K562 (cell line): Measurements from ENCODE around the gene ANKH. TPM values are rescaled to one million over a fixed set of nuclear protein-coding genes. Genes with fewer than 3 reads are reported as not detected.
A peak's percentile ranks its signal among the peaks of the same experiment; 100 is the strongest.

Source experiments
- CREB1 ChIP-seq, 2 experiments: sonication (generic) in 1 of 2; formaldehyde crosslinking in 1 of 2; IDR thresholded peaks; 2 replicates each; pipeline versions ENCODE4 v1.6.1 to v1.8.0; 2012 to 2022; ENCODE audit warnings: inconsistent platforms in 1 of 2, mild to moderate bottlenecking in 1 of 2, missing genetic modification reagents in 1 of 2, moderate library complexity in 1 of 2
- HMGXB4 ChIP-seq: sonication (generic); formaldehyde crosslinking; IDR thresholded peaks from 2 replicates; pipeline ENCODE4 v1.8.1; 2023; ENCODE audit warnings: mild to moderate bottlenecking, missing genetic modification reagents
- MGA ChIP-seq: fragments of 450-650 bp; IDR thresholded peaks from 2 replicates; pipeline ENCODE4 v1.6.1; 2016; ENCODE audit warnings: mild to moderate bottlenecking, moderate library complexity
- MXD1 ChIP-seq: fragments of 250-450 bp; sonication (Bioruptor Pico); IDR thresholded peaks from 2 replicates; pipeline ENCODE4 v1.8.0; 2021; ENCODE audit warnings: borderline replicate concordance, mild to moderate bottlenecking, moderate library complexity; ENCODE audit not compliant: poor library complexity, severe bottlenecking
- NFATC3 ChIP-seq: fragments of 450-650 bp; IDR thresholded peaks from 2 replicates; pipeline ENCODE4 v1.6.1; 2017; ENCODE audit warnings: mild to moderate bottlenecking
- POLR3A ChIP-seq: IDR thresholded peaks from 2 replicates; pipeline ENCODE4 v1.6.1; 2011; ENCODE audit warnings: borderline replicate concordance, mild to moderate bottlenecking, moderate library complexity; ENCODE audit not compliant: insufficient read length, insufficient read depth; ENCODE audit errors: extremely low read depth
- ZNF785 ChIP-seq: fragments of 250-450 bp; sonication (Bioruptor Pico); IDR thresholded peaks from 2 replicates; pipeline ENCODE4 v1.4.0; 2020; ENCODE audit warnings: mild to moderate bottlenecking
- polyA plus RNA-seq, 8 experiments: library from polyadenylated mRNA; depleted of rRNA in 4 of 8; stranded (reverse) in 5 of 8; unstranded in 3 of 8; fragments of >200 nt; fragmentation: Nextera tagmentation in 2 of 8; fragmentation: Illumina TruSeq in 1 of 8; extraction: Ambion mirVana in 2 of 8; extraction: Trizol in 1 of 8; gene quantifications; 2 replicates each; pipeline versions ENCODE4 v1.2.1 to v1.2.3, GENCODE V29; 2011 to 2014; ENCODE audit warnings: inconsistent platforms in 1 of 8, missing spikeins in 1 of 8
- total RNA-seq, 7 experiments: library from RNA; depleted of rRNA in 6 of 7; stranded (reverse); fragments of >200 nt in 6 of 7; fragmentation: Illumina TruSeq in 2 of 7; extraction: Trizol in 2 of 7; gene quantifications; 2 replicates each; pipeline versions ENCODE4 v1.2.1 to v1.2.3, GENCODE V29; 2011 to 2021; ENCODE audit warnings: low replicate concordance in 1 of 7
- TF ChIP-seq, protein P1 (sequence below), 2 experiments: fragments of 450-650 bp in 1 of 2; IDR thresholded peaks; 2 replicates each; pipeline ENCODE4 v1.6.1; 2011 to 2017; ENCODE audit warnings: low read depth in 2 of 2, antibody characterized with exemption in 1 of 2, borderline replicate concordance in 1 of 2, low read length in 1 of 2, mild to moderate bottlenecking in 1 of 2, mixed read lengths in 1 of 2; ENCODE audit not compliant: control insufficient read depth in 1 of 2

Gene ANKH
- total and polyA plus RNA-seq, 9 of the 15 experiments (the other 6 are each of a cell fraction or from before 2014, with no cell fraction given): 0.79 to 12.2 (median 4.5) TPM

DNA sequence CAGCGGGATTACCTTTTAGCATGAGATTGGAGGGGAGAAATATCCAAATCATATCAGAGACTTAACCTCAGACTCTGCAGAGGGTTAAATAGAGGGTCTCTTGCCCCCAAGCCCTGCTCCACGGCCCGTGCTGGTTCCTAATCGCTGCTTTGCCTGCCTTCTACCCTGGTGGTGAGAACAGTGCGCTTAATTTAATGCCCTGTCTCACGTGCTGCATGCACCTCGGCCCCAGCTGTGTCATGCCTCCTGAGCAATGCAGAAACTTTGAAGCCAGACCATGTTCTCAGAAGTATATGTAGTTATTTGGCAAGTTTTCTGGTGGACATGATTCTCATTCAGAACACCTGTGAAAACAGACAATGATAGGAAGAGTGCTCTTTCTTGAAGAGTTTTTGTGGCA, 205.6 kb downstream of the ANKH start (continued):
- TF ChIP-seq MGA: peak; percentile 94
- TF ChIP-seq, protein P1, sequence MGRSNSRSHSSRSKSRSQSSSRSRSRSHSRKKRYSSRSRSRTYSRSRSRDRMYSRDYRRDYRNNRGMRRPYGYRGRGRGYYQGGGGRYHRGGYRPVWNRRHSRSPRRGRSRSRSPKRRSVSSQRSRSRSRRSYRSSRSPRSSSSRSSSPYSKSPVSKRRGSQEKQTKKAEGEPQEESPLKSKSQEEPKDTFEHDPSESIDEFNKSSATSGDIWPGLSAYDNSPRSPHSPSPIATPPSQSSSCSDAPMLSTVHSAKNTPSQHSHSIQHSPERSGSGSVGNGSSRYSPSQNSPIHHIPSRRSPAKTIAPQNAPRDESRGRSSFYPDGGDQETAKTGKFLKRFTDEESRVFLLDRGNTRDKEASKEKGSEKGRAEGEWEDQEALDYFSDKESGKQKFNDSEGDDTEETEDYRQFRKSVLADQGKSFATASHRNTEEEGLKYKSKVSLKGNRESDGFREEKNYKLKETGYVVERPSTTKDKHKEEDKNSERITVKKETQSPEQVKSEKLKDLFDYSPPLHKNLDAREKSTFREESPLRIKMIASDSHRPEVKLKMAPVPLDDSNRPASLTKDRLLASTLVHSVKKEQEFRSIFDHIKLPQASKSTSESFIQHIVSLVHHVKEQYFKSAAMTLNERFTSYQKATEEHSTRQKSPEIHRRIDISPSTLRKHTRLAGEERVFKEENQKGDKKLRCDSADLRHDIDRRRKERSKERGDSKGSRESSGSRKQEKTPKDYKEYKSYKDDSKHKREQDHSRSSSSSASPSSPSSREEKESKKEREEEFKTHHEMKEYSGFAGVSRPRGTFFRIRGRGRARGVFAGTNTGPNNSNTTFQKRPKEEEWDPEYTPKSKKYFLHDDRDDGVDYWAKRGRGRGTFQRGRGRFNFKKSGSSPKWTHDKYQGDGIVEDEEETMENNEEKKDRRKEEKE (IDR thresholded peaks at IDR 0.05; ENCODE audit: borderline replicate concordance in 1 of 2, control insufficient read depth in 1 of 2, low read depth in 2 of 2, low read length in 1 of 2): no peak
- TF ChIP-seq CREB1 (IDR thresholded peaks at IDR 0.05): no peak
- peak; percentile 41; the same call in 1 of the 2 replicates for TF ChIP-seq CREB1 (CRISPR knock-in tag; IDR thresholded peaks at IDR 0.05)
- TF ChIP-seq NFATC3: no peak
- TF ChIP-seq MXD1 (CRISPR knock-in tag): no peak
- no peak for TF ChIP-seq POLR3A
- TF ChIP-seq ZNF785 (CRISPR knock-in tag): no peak
- TF ChIP-seq HMGXB4 (CRISPR knock-in tag): no peak
